Left ventricle myocardium superior (tissue), 1 donor: ENCODE results near the gene CLK1. TPM values are rescaled to one million over a fixed set of nuclear protein-coding genes. Genes with fewer than 3 reads are reported as not detected.
"Not testable (repeated sequence)": the region's sequence is repeated elsewhere in the genome, so short reads cannot be mapped to it uniquely, and the experiment has no call there.

ENCODE experiments used
- ATAC-seq: fragments of 200-7000 bp; cut with Tn5 transposase; one replicate; pipeline ENCODE4 v1.9.1; 2020; ENCODE audit warnings: mild to moderate bottlenecking, moderate library complexity
- DNase-seq: peaks from one replicate; pipeline ENCODE4 v3.0.0-alpha.2; 2020
- intact Hi-C: fragments of 100-400 bp; cut with micrococcal nuclease; formaldehyde crosslinking; loops from one replicate; pipeline ENCODE4 v1.11.0; 2022
- total RNA-seq: library from RNA; stranded (reverse); fragmentation: NEBNext Ultra II Directional; extraction: Animal tissue kit (Norgen Biotek cat#: 25700); gene quantifications from one replicate; pipeline ENCODE4 v1.2.1, GENCODE V29; 2021
- donor health status: DM: no; HTN: yes; CAD: no; lungs with severe emphysema.

Gene CLK1
- total RNA-seq, 1 donor from 2014 or later = 54.9 TPM

DNA sequence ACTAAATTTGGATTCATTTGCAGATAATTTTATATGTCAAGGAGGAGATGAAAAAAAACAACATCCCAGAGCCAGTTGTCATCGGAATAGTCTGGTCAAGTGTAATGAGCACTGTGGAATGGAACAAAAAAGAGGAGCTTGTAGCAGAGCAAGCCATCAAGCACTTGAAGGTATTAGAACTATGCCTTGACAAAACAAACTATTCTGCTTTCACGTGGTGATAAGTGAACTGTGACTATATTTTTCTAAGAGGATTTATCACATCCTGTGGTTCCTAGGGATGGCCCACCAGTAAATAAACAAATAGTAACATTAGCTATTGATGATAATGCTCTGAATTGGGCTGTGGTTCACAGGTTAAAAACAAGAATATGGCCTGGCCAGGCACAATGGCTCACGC is 45.7 kb downstream of the CLK1 start:
- ATAC-seq, intact Hi-C loops: not testable (repeated sequence)

GRCh38 chr2:200814917-200815316 is 49.5 kb downstream of the CLK1 start:
- no peak for DNase-seq
- intact Hi-C loops = loop anchor here (5.0 kb wide), 1 partner anchor 103 kb away; no protein-coding TSS in a partner anchor
- no peak for ATAC-seq

More for the DNA sequence above, 45.7 kb downstream of the CLK1 start:
- DNase-seq = not testable (repeated sequence)

GRCh38 chr2:200814276-200814815 is 50.1 kb downstream of the CLK1 start:
- intact Hi-C loops = loop anchor here (5.0 kb wide), 1 partner anchor 102 kb away; no protein-coding TSS in a partner anchor
- ATAC-seq = no peak
- no peak for DNase-seq

GRCh38 chr2:200812122-200813022 is 52.1 kb downstream of the CLK1 start:
- ATAC-seq (peak; percentile 72), DNase-seq (peak; percentile 87)
- intact Hi-C loops = loop anchor here (5.0 kb wide), 1 partner anchor 100 kb away; no protein-coding TSS in a partner anchor

DNA sequence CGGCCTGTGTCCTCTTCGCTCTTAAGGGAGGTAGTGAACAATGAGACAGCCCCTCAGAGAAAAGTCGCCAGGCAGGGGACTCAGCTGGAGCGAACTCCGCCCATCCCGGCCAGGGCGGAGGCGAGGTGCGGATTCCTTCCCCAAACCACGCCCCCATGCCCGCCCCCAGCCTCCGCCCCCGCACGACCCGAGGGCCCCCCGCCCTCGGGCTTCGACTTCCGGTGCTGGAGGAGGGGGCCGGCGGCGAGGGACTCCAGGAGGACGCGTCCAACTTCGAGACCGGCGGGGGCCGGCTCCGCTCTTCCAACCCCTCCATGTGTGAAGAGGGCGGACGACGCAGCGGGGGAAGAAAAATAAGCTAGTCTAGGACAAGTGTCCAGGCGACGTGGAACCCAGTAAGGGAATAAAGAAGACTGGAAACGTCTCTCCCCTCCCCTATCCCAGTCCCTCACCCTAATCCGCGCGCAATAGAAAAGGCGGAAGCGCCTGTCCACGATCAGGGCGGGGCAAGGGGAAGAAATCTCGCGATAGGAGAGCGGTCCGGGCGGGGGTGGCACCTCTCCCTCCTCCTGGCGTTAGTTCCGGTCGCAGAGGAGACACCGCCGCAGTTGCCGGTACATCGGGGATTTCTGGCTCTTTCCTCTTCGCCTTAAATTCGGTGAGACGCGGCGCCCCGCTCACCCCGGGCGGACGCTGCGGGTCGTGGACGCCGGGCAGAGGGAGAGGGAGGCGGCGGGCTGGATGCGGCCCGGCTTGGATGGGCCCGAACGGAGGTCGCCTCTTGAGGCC is 52.9 kb downstream of the CLK1 start, which contains the start of gene BZW1:
Gene BZW1, plus strand, starts transcription at position 578 of the 789 bp plus-strand sequence. CDS start 1,308 bp downstream, outside the sequence.
- DNase-seq (peak; percentile 96), ATAC-seq (peak; percentile 93)
- intact Hi-C loops = loop anchor here (5.0 kb wide), 1 partner anchor 99 kb away; no protein-coding TSS in a partner anchor

GRCh38 chr2:200810998-200811332 is 53.5 kb downstream of the CLK1 start:
- no peak for ATAC-seq

DNA sequence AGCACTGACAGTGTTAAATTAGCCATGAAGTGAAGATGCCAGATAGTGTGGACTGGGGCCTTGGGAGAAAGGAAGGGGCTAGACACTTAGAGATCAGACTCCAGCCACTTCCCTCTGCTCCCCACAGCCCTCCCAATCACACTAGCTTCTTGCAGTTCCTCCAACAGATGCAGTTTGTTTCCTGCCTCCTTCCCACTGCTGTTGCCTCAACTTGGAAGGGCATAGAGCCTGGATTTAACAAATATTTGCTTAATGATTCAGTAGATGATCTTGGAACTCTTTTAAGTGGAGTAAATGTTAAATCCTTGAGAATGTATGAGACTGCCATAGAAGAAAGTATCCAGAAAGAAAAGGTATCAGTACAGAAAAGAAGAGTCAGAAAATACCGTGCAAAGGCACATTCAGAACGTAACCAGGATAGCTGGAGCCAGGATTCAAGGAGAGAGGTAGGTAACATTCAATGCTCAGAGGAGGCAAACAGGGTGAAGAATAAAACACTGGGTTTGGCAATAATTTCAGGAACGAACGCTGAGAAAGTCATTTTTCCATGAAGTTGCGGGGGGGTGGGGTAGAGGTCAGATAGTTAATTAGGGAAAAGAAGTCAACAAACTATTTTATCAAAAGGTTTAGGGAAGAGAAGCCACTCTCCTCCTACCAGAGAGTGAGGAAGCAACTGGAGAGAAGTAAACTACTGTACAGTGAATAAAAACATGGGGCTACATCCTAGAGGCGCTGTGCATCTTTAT is 54.0 kb downstream of the CLK1 start:
- DNase-seq (no peak), ATAC-seq (peak; percentile 6)
- intact Hi-C loops = loop anchor here (5.0 kb wide), 1 partner anchor 98 kb away; no protein-coding TSS in a partner anchor

More at GRCh38 chr2:200810998-200811332, 53.5 kb downstream of the CLK1 start:
- intact Hi-C loops = loop anchor here (5.0 kb wide), 1 partner anchor 99 kb away; no protein-coding TSS in a partner anchor
- no peak for DNase-seq

DNA sequence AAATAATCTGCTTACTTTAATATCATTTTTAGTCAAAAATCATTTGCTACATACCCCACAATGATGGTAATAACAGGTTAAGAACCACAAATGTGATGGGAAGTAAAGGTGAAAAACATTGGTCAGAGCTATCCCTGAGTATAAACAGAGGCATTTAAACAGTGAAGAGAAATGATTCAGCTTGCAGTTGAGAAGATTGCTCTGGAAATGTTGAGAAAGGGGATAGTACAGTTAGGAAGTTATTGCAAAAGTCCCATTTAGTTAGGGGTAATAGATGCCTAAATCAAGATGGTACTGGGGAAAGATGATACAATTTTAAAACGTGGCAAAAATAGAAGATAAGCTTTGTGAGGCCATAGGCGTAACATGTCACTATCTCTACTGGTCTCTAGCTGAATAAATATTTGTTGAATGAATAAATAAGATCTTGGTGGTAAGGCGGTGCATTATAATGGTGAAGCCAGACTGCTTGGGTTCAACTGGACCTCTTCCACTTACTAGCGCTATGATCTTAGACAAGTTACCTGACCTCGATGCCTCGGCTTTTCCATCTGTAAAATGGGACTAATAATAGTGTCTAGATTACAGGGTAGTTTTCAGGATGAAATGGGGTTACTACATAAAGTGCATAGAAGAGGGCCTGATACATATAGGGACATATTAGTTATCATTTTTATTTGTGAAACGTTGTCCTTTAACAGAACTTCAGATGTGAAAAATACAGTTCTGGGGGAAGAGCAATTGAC is 54.8 kb downstream of the CLK1 start:
- DNase-seq (no peak), ATAC-seq (no peak)
- intact Hi-C loops = loop anchor here (5.0 kb wide), 1 partner anchor 97 kb away; no protein-coding TSS in a partner anchor

Other genes with a start within 250 kb of the CLK1 start
- 71.2 TPM for gene BZW1, start 52.7 kb downstream of the CLK1 start, total RNA-seq
- 23.2 TPM for gene PPIL3, start 24.4 kb upstream of the CLK1 start, total RNA-seq
- gene NIF3L1, start 24.7 kb upstream of the CLK1 start, total RNA-seq = 16.9 TPM
- 26.1 TPM for gene ORC2, start 99.0 kb upstream of the CLK1 start, total RNA-seq
- gene HYCC2, start 207.0 kb upstream of the CLK1 start, total RNA-seq = 12.7 TPM
- 540 TPM for gene NDUFB3, start 207.3 kb upstream of the CLK1 start, total RNA-seq